Measurements from ENCODE around the gene TMPRSS9. TPM values are rescaled to one million over a fixed set of nuclear protein-coding genes. Genes with fewer than 3 reads are reported as not detected.
"Not testable (repeated sequence)": the region's sequence is repeated elsewhere in the genome, so short reads cannot be mapped to it uniquely, and the experiment has no call there.

The TMPRSS9 gene
- total RNA-seq, 1 donor from 2014 or later: not detected

DNA sequence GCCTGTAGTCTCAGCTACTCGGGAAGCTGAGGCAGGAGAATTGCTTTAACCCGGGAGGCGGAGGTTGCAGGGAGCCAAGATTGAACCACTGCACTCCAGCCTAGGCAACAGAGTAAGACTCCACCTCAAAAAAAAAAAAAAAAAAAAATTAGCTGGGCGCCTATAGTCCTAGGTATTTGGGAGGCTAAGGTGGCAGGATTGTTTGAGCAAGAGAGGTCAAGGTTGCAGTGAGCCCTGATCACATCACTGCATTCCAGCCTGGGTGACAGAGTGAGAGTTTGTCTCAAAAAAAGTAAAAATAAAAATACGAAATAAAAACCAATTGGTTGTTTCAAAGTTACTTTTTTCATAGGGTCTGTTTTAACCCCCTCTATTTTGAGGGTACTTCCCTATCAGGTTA lies 98.0 kb downstream of the TMPRSS9 start:
- DNase-seq (ENCODE audit: low read depth, low spot score): no peak

DNA sequence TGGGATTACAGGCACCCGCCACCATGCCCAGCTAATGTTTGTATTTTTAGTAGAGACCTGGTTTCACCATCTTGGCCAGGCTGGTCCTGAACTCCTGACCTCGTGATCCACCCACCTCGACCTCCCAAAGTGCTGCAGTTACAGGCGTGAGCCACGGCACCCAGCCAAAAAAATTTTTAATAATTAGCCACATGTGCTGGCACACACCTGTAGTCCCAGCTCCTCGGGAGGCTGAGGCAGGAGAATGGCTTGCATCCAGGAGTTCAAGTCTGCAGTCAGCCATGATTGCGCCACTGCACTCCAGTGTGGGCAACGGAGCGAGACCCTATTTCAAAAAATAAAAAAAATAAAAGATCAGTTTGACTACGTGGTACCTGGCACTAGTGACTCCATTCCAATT lies 98.7 kb downstream of the TMPRSS9 start:
- not testable (repeated sequence) for DNase-seq (ENCODE audit: low read depth, low spot score)

DNA sequence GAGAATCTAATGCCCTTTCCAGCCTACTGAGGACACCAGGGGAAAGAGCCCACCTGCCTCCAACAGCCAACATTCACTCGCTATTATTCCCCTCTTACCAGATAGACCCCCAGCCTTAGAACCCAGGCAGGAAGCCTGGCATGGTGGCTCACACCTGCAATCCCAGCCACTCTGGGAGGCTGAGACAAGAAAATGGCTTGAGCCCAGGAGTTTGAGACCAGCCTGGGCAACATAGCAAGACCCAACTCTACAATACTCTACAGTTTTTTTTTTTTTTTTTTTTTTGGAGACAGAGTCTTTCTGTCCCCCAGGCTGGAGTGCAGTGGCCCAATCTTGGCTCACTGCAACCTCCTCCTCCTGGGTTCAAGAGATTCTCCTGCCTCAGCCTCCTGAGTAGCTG lies 100.2 kb downstream of the TMPRSS9 start:
- no peak for DNase-seq (ENCODE audit: low read depth, low spot score)

DNA sequence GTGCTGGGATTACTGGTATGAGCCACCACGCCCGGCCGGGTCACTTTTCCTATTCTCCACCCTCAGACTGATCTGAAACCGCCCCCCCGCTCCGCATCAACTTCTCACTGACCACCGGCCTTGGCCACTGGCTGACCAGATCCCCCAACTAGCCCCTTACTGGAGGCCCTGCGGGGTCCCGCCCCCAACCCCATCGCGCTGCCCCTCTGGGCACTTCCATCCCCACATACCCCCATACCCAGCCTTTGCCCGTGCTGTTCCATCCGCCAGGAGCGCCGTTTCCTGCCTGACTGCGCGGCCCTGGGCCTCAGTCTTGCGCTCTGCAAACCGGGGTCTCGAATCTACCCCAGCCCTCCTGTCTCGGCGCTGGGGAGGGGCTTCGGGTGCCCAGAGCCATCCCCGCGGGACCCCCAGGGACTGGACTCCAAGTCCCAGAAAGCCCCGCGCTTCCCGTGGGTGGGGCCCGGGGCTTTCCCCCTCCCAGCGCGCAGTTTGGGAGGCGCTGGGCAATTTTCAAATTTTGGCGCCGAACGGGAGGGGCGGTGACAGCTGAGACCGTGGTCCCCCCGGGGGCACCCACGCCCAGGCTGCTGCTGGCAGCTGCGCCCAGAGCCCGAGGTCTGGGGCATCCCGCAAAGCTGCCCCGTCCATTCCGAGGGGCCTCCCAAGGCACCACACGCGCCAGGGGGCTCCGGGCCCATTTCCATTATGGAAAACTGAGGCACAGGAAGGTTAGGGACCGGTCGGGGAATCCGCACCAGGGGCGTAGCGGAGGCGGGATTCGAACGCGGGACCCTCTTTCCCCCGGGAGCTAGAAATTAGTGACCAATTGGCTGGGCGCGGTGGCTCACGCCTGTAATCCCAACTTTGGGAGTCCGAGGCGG lies 101.9 kb downstream of the TMPRSS9 start:
- DNase-seq (ENCODE audit: low read depth, low spot score): no peak

DNA sequence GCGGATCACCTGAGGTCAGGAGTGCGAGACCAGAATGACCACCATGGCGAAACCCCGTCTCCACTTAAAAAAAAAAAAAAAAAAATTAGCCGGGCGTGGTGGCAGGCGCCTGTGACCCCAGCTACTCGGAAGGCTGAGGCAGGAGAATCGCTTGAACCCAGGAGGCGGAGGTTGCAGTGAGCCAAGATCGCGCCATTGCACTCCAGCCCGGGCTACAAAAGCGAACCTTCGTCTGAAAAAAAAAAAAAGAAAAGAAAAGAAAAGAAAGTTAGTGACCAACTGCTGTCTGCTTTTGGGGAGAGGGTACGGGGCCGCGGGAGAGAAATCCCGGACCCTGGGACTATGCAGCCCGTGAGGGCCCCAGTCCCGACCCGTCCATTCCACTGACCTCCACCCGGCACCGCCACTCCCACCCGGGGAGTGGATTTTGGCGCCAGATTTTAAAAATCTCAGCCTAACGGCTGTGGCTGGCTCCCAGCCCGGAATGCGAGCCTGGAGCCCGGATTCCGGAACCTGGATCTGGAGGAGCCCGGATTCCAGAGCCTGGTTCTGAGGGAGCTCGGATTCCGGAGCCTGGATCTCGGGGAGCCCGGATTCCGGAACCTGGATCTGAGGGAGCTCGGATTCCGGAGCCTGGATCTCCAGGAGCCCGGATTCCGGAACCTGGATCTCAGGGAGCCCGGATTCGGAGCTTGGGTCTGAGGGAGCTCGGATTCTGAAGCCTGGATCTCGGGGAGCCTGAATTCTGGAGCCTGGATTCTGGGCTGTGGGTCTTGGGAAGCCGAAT lies 102.8 kb downstream of the TMPRSS9 start:
- DNase-seq (ENCODE audit: low read depth, low spot score): peak; percentile 94

DNA sequence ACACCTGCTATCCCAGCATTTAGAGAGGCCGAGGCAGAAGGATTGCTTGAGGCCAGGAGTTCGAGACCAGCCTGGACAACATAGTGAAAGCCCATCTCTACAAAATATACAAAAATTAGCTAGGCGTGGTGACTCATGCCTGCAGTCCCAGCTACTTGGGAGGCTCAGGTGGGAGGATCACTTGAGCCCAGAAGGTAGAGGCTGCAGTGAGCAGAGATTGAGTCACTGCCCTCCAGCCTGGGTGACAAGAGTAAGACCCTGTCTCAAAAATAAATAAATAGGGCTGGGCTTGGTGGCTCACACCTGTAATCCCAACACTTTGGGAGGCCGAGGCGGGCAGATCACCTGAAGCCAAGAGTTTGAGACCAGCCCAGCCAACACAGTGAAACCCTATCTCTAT lies 103.6 kb downstream of the TMPRSS9 start:
- not testable (repeated sequence) for DNase-seq (ENCODE audit: low read depth, low spot score)

DNA sequence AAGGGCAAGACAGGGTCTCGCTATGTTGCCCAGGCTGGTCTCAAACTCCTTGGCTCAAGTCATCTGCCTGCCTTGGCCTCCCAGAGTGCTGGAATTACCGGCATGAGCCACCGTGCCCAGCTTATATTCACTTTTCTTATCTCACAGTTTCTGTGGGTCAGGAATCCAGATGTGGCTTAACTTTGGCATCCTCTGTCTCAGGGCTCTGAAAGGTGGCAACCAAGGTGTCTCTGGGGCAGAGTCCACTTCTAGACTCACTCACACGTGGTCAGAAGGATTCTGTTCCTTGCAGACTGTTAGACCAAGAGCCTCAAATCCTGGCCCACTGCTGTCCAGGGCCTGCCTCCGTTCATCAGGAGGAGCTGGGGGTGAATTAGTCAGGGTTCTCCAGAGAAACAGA lies 104.3 kb downstream of the TMPRSS9 start:
- no peak for DNase-seq (ENCODE audit: low read depth, low spot score)

DNA sequence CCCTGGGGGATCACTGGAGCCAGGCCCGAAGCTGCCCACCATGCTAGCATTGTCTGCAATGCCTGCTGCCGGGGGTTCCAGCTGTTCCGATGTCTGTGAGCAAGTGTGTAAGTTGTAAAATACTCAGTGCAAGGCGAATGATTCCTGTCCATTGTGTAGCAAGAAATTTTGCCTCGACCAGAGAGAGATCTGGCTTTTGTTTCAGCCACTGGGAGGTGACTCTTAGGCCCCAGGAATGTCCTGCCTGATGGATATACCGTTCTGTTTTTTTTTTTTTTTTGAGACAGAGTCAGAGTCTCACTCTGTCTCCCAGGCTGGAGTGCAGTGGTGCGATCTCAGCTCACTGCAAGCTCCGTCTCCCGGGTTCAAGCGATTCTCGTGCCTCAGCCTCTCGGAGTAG lies 108.5 kb downstream of the TMPRSS9 start:
- DNase-seq (ENCODE audit: low read depth, low spot score): no peak

DNA sequence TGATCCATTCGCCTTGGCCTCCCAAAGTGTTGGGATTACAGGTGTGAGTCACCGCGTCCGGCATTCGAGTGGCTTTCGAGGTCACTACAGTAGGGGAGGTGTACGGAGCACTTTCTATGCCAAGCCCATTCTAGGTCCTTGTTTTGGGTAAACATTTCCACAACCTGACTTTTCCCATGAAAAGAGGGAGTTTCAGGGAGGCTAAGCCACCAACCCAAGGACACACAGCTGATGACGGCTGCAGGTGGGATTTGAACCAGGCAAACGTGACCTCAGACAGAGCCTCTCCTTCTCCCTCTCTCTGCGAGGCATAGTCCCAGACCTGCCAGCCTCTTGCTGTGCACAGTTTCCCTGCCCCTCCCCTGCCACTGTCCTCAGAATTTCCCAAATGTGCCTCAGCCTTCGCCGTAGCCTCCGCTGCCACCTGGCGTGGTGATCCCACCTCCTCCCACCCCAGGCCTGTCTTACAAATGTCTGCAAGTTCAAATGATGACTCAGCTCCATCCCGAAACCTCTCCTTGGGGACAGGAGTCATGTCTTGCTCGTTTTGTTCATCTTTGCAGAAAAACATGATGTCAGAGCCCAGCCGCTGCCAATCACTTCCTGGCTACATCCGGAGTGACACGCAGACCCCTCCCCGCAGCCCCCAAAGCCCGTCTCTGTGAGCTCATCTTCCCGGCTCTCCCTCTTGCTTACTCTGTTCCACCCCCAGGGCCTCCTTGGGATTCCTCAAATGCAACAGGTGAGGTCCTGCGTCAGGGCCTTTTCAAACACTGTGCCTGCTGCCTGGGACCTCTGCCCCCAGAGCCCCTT lies 109.2 kb downstream of the TMPRSS9 start:
- DNase-seq (ENCODE audit: low read depth, low spot score): no peak

DNA sequence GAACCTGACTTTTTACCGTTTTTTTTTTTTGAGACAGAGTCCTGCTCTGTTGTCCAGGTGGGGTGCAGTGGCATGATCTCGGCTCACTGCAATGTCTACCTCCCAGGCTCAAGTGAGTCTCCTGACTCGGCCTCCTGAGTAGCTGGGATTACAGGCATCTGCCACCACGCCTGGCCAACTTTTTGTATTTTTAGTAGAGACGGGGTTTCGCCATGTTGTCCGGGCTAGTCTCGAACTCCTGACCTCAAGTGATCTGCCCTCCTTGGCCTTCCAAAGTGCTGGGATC lies 109.8 kb downstream of the TMPRSS9 start:
- not testable (repeated sequence) for DNase-seq (ENCODE audit: low read depth, low spot score)

DNA sequence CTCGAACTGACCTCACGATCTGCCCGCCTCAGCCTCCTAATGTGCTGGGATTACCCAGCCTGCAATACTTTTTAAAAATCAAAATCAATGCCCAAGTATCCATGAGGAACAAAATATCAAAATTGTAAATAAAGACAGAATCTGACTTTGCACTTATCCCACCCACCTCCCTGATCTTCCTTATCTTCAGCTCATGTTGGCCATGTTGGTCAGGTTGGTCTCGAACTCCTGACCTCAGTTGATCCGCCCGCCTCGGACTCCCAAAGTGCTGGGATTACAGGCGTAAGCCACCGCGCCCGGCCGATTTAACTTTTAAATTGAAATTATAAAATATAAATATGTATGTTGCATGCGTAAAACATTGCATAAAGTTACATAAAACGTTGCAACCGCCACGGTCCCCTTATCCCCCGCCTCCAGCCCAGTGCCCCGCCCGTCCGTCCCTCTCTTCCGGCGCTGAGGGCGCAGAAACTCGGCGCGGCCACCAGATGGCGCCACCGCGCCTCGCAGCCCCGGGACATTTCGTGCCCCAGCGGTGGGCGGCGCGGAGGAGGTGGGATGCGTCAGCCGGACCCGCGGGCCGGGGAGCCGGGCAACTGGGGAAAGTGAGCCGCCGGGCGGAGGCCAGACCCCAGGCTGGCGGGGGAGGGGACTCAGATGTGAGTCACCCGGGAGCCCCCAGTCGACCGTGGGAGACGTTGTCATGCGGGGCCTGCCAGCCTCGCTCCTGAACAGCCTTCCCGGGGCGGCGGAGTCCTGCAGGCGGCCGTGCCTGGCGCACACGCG lies 114.4 kb downstream of the TMPRSS9 start:
- no peak for DNase-seq (ENCODE audit: low read depth, low spot score)

DNA sequence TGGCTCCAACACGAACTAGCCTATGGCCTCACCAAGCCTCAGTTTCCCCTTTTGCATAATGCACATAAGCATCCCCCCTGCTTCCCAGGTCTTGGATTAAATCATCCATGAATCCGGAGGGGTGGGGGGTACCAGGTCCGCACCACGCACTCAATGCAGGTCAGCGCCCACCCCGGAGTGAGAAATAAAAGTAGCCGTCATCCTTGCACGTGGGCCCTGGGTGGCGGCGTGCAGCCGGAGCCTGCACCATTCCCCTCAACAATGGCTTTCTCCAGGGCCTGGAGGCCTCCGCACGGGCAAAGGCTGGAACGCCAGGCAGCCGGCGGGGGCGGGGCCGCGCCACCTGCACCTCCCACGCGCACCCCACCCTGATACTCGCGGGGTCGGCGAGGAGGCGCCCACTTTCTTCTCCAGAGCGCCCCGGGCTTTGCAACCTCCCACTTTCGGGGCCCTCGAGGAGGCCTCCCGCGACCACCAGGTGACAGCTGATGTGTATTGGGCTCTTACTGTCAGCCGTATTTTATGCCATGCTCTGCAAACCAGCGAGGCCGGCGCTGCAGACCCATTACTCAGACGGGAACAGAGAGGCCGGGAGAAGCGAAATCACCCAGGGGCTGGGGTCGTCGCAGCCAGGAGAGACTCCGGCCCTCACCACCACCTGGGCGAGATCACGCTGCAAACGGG lies 115.1 kb downstream of the TMPRSS9 start:
- no peak for DNase-seq (ENCODE audit: low read depth, low spot score)

Other genes starting within 250 kb of the TMPRSS9 start
- 90.9 and 100 TPM in 2 replicates for gene AP3D1, start 208.7 kb upstream of the TMPRSS9 start, total RNA-seq
- gene DOT1L, start 196.3 kb upstream of the TMPRSS9 start, total RNA-seq: 4.7 and 5.4 TPM in 2 replicates
- gene PLEKHJ1, start 123.9 kb upstream of the TMPRSS9 start, total RNA-seq: 55.3 and 63.0 TPM in 2 replicates
- gene SF3A2, start 123.4 kb upstream of the TMPRSS9 start, total RNA-seq: 45.0 and 50.4 TPM in 2 replicates
- gene AMH, start 110.9 kb upstream of the TMPRSS9 start, total RNA-seq: 0.86 and 1.1 TPM in 2 replicates
- 0.07 and 0.39 TPM in 2 replicates for gene JSRP1, start 103.8 kb upstream of the TMPRSS9 start, total RNA-seq
- not detected in 2 replicates for gene PEAK3, start 78.1 kb upstream of the TMPRSS9 start, total RNA-seq
- gene LINGO3, start 52.1 kb upstream of the TMPRSS9 start, total RNA-seq: not detected in 2 replicates
- gene LSM7, start 31.7 kb upstream of the TMPRSS9 start, total RNA-seq: 112 and 144 TPM in 2 replicates
- 20.0 and 22.5 TPM in 2 replicates for gene SPPL2B, start 31.6 kb upstream of the TMPRSS9 start, total RNA-seq
- gene TIMM13, start 67.3 kb downstream of the TMPRSS9 start, total RNA-seq: 59.5 and 60.3 TPM in 2 replicates
- gene LMNB2, start 96.7 kb downstream of the TMPRSS9 start, total RNA-seq: 128 and 224 TPM in 2 replicates
- 28.4 and 75.6 TPM in 2 replicates for gene GADD45B, start 115.9 kb downstream of the TMPRSS9 start, total RNA-seq

Data from pulmonary artery endothelial cell (primary cell).